GM23248 (cell line): Measurements from ENCODE around the gene EIF2B4.

Source experiments
- EZH2 ChIP-seq: fragments of 200-600 bp; sonication (generic); IDR thresholded peaks from 2 replicates; pipeline ENCODE4 v1.6.1; 2018; ENCODE audit warnings: antibody characterized with exemption, mild to moderate bottlenecking; ENCODE audit not compliant: insufficient read depth, poor library complexity, severe bottlenecking
- EZH2phosphoT487 ChIP-seq: fragments of 200-600 bp; sonication (generic); IDR thresholded peaks from 2 replicates; pipeline ENCODE4 v1.6.1; 2018; ENCODE audit warnings: antibody characterized with exemption, moderate library complexity, mild to moderate bottlenecking, low read depth; ENCODE audit not compliant: insufficient read depth

GRCh38 chr2:27379836-27380625 lies 9.9 kb upstream of the EIF2B4 start:
- TF ChIP-seq EZH2phosphoT487: no peak
- TF ChIP-seq EZH2: no peak
